MM.1S (cell line): Measurements from ENCODE around the gene ARVCF.

ENCODE experiments used
- CTCF ChIP-seq: fragments of 300-600 bp; sonication (generic); IDR thresholded peaks from 2 replicates; pipeline ENCODE4 v1.5.1; 2016; ENCODE audit warnings: antibody characterized with exemption, low read length, mixed read lengths
- EZH2 ChIP-seq: fragments of 300-600 bp; sonication (generic); optimal IDR thresholded peaks from 2 replicates; pipeline ENCODE3; 2017; ENCODE audit warnings: low read depth, mild to moderate bottlenecking, antibody characterized with exemption, low read length, mixed read lengths
- EZH2phosphoT487 ChIP-seq: fragments of 300-600 bp; sonication (generic); IDR thresholded peaks from 2 replicates; pipeline ENCODE4 v1.6.1; 2018; ENCODE audit warnings: antibody characterized with exemption, low read length

- no peak for TF ChIP-seq CTCF
- TF ChIP-seq EZH2phosphoT487: no peak
- TF ChIP-seq EZH2: no peak
Measured at GRCh38 chr22:20004464-20004863, 12.2 kb downstream of the ARVCF start.
